SK-N-SH treated with all-trans-retinoic acid at 6 μM for 48 hours (cell line): ENCODE results near the gene PLD5.

Experiments
- ATAC-seq: fragments of 200-7000 bp; cut with Tn5 transposase; 3 replicates; pipeline ENCODE4 v1.9.1; 2020; ENCODE audit warnings: mild to moderate bottlenecking, moderate library complexity
- ARNTL ChIP-seq: fragments of 450-650 bp; formaldehyde crosslinking; IDR thresholded peaks from 2 replicates; pipeline ENCODE4 v1.5.0; 2020; ENCODE audit warnings: low read depth, mild to moderate bottlenecking, moderate library complexity, borderline replicate concordance
- CSDC2 ChIP-seq: fragments of 250-450 bp; sonication (Bioruptor Pico); IDR thresholded peaks from 2 replicates; pipeline ENCODE4 v1.5.0; 2020; ENCODE audit warnings: mild to moderate bottlenecking, moderate library complexity
- GLIS3 ChIP-seq: fragments of 250-450 bp; sonication (Bioruptor Pico); IDR thresholded peaks from 2 replicates; pipeline ENCODE4 v1.5.0; 2020; ENCODE audit warnings: mild to moderate bottlenecking, moderate library complexity
- ISL1 ChIP-seq: fragments of 250-450 bp; sonication (Bioruptor Pico); IDR thresholded peaks from 2 replicates; pipeline ENCODE4 v2.1.2; 2022; ENCODE audit warnings: mild to moderate bottlenecking, moderate library complexity
- OSR1 ChIP-seq: fragments of 250-450 bp; sonication (Bioruptor Pico); IDR thresholded peaks from 2 replicates; pipeline ENCODE4 v1.8.0; 2022; ENCODE audit warnings: moderate library complexity, mild to moderate bottlenecking, inconsistent platforms
- RARB ChIP-seq: fragments of 250-450 bp; sonication (Bioruptor Pico); IDR thresholded peaks from 2 replicates; pipeline ENCODE4 v1.8.0; 2021; ENCODE audit warnings: mild to moderate bottlenecking, moderate library complexity
- SNAI2 ChIP-seq: fragments of 250-450 bp; sonication (Bioruptor Pico); IDR thresholded peaks from 2 replicates; pipeline ENCODE4 v1.5.0; 2020; ENCODE audit warnings: mild to moderate bottlenecking, moderate library complexity
- TCF4 ChIP-seq: fragments of 250-450 bp; sonication (Bioruptor Pico); IDR thresholded peaks from 2 replicates; pipeline ENCODE4 v1.8.0; 2021; ENCODE audit warnings: mild to moderate bottlenecking, moderate library complexity, borderline replicate concordance
- TOX ChIP-seq: fragments of 250-450 bp; sonication (Bioruptor Pico); IDR thresholded peaks from 2 replicates; pipeline ENCODE4 v1.8.0; 2021; ENCODE audit warnings: mild to moderate bottlenecking, moderate library complexity, borderline replicate concordance
- ZC3H10 ChIP-seq: fragments of 250-450 bp; sonication (Bioruptor Pico); IDR thresholded peaks from 2 replicates; pipeline ENCODE4 v1.5.1; 2021; ENCODE audit warnings: mild to moderate bottlenecking, moderate library complexity
- ZFP3 ChIP-seq: fragments of 250-450 bp; sonication (Bioruptor Pico); IDR thresholded peaks from 2 replicates; pipeline ENCODE4 v1.5.0; 2020; ENCODE audit warnings: mild to moderate bottlenecking, moderate library complexity
- ZFP30 ChIP-seq: fragments of 450-650 bp; formaldehyde crosslinking; IDR thresholded peaks from 2 replicates; pipeline ENCODE4 v1.5.0; 2022; ENCODE audit warnings: mild to moderate bottlenecking, moderate library complexity
- ZNF565 ChIP-seq: fragments of 450-650 bp; formaldehyde crosslinking; conservative IDR thresholded peaks from 2 replicates; pipeline ENCODE4 v1.5.0; 2020; ENCODE audit warnings: low read depth, mild to moderate bottlenecking, moderate library complexity
- ZNF70 ChIP-seq: fragments of 450-650 bp; formaldehyde crosslinking; IDR thresholded peaks from 2 replicates; pipeline ENCODE4 v1.5.0; 2020; ENCODE audit warnings: mild to moderate bottlenecking, moderate library complexity
- ZNF8 ChIP-seq: fragments of 450-650 bp; formaldehyde crosslinking; IDR thresholded peaks from 2 replicates; pipeline ENCODE4 v1.5.0; 2020; ENCODE audit warnings: mild to moderate bottlenecking, moderate library complexity
- TF ChIP-seq, protein P1 (sequence below): fragments of 250-450 bp; sonication (Bioruptor Pico); IDR thresholded peaks from 2 replicates; pipeline ENCODE4 v1.8.0; 2021; ENCODE audit warnings: low read depth, mild to moderate bottlenecking, moderate library complexity, borderline replicate concordance
- TF ChIP-seq, protein P2 (sequence below): fragments of 250-450 bp; sonication (Bioruptor Pico); IDR thresholded peaks from 2 replicates; pipeline ENCODE4 v1.5.1; 2021; ENCODE audit warnings: mild to moderate bottlenecking, moderate library complexity
- TF ChIP-seq, protein P3 (sequence below): fragments of 250-450 bp; sonication (Bioruptor Pico); IDR thresholded peaks from 2 replicates; pipeline ENCODE4 v1.8.0; 2020; ENCODE audit warnings: mild to moderate bottlenecking, moderate library complexity, borderline replicate concordance
- TF ChIP-seq, protein P4 (sequence below): fragments of 250-450 bp; sonication (Bioruptor Pico); IDR thresholded peaks from 2 replicates; pipeline ENCODE4 v1.5.0; 2020; ENCODE audit warnings: mild to moderate bottlenecking, moderate library complexity
- TF ChIP-seq, protein P5 (sequence below): fragments of 250-450 bp; sonication (Bioruptor Pico); IDR thresholded peaks from 2 replicates; pipeline ENCODE4 v1.5.1; 2020; ENCODE audit warnings: low read depth, mild to moderate bottlenecking, moderate library complexity

Gene PLD5

DNA sequence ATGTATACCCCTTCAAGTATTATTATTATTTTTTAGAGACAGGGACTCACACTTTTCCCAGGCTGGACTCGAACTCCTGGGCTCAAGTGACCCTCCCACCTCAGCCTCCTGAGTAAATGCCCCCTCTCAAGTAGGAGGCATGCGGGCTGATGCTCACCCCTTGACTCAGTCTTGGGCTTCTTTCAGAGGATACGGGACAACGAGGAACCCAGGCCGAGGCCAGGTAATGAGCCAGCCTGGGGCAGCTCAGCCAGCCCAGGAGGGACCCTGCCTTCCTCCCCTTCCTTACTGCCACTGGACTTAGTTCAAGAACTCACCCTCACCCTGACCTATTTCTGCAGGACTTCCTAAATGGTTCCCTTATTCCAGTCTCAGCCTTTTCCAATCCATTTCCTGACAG is 327.6 kb downstream of the PLD5 start:
- TF ChIP-seq ISL1 (CRISPR knock-in tag) (no peak), OSR1 (CRISPR knock-in tag) (no peak), ZNF565 (CRISPR knock-in tag) (no peak), ZNF70 (CRISPR knock-in tag) (no peak), GLIS3 (CRISPR knock-in tag) (no peak), TOX (CRISPR knock-in tag) (no peak), ZNF8 (CRISPR knock-in tag) (no peak), ZFP30 (CRISPR knock-in tag) (no peak)
- TF ChIP-seq, protein P1, sequence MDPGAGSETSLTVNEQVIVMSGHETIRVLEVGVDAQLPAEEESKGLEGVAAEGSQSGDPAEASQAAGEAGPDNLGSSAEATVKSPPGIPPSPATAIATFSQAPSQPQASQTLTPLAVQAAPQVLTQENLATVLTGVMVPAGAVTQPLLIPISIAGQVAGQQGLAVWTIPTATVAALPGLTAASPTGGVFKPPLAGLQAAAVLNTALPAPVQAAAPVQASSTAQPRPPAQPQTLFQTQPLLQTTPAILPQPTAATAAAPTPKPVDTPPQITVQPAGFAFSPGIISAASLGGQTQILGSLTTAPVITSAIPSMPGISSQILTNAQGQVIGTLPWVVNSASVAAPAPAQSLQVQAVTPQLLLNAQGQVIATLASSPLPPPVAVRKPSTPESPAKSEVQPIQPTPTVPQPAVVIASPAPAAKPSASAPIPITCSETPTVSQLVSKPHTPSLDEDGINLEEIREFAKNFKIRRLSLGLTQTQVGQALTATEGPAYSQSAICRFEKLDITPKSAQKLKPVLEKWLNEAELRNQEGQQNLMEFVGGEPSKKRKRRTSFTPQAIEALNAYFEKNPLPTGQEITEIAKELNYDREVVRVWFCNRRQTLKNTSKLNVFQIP, result no peak
- TF ChIP-seq, all 23 proteins: peak for 0
- no peak for ATAC-seq

DNA sequence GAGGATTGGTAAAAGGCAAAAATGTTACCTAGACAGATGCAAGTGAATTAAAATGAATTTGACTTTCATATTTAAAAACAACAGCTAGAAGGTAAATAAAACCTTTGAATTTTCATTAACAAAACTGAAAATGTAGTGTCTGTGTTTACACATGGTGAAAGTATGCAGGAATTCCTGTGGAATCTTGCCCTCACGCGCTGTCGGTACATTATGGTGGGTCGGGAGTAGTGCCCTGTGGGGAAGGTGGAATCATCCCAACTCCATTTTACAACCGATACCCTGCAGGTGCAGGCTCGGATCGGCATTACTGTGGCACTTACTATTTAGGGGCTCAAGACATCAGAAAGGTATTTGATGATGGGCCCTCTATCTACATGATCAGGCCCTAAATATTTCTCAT is 328.4 kb downstream of the PLD5 start:
- ATAC-seq, result no peak
- no peak for TF ChIP-seq ZC3H10 (CRISPR knock-in tag)
- no peak for TF ChIP-seq TOX (CRISPR knock-in tag)
- no peak for TF ChIP-seq CSDC2 (CRISPR knock-in tag)

DNA sequence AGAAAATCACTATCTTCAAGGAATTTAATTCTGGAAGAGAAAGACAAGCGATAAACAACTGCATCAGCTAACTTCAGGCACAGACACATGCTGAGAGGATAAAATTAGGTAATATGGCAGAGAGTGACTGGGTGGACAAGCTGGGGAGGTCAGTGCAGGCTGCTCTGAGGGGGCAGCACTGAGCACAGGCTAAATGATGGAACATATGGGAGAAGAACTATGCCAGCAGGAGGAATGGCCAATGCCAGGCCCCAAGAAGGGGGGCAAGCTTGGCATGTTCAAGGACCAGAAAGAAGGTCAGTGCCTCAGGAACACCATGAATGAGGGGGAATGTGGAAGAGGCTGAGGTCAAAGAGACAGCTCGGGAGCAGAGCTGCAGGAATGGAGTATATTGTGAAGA is 334.9 kb downstream of the PLD5 start:
- no peak for ATAC-seq
- TF ChIP-seq GLIS3 (CRISPR knock-in tag) (no peak), ZFP30 (CRISPR knock-in tag) (no peak), TCF4 (CRISPR knock-in tag) (no peak), TOX (CRISPR knock-in tag) (no peak), SNAI2 (no peak)

DNA sequence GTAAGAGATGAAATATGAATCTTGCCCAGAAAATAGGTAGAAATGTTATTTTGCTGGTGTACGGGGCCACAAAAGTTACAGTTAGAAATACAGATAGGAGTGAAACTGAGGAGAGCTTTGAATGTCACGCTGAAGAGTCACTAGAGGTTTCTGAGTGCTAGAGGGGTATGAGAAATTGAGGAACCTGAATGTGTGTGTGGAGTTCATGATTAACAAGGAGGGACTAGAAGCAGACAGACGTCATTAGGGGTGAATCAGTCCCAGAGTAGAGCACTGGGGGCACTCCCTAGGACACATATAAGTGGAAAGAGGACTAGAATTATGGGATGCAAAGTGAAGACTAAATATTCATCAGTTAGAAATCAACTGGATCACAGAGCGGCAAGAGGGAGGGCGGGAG is 336.7 kb downstream of the PLD5 start:
- TF ChIP-seq, protein P1, result no peak
- TF ChIP-seq, protein P2, sequence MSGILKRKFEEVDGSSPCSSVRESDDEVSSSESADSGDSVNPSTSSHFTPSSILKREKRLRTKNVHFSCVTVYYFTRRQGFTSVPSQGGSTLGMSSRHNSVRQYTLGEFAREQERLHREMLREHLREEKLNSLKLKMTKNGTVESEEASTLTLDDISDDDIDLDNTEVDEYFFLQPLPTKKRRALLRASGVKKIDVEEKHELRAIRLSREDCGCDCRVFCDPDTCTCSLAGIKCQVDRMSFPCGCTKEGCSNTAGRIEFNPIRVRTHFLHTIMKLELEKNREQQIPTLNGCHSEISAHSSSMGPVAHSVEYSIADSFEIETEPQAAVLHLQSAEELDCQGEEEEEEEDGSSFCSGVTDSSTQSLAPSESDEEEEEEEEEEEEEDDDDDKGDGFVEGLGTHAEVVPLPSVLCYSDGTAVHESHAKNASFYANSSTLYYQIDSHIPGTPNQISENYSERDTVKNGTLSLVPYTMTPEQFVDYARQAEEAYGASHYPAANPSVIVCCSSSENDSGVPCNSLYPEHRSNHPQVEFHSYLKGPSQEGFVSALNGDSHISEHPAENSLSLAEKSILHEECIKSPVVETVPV (CRISPR knock-in tag), result no peak
- TF ChIP-seq ZFP3 (CRISPR knock-in tag) (no peak), ARNTL (CRISPR knock-in tag) (no peak), ZNF565 (CRISPR knock-in tag) (no peak), ZNF70 (CRISPR knock-in tag) (no peak), SNAI2 (no peak), ZC3H10 (CRISPR knock-in tag) (no peak), ZNF8 (CRISPR knock-in tag) (no peak), RARB (no peak), TCF4 (CRISPR knock-in tag) (no peak)
- TF ChIP-seq, protein P3, sequence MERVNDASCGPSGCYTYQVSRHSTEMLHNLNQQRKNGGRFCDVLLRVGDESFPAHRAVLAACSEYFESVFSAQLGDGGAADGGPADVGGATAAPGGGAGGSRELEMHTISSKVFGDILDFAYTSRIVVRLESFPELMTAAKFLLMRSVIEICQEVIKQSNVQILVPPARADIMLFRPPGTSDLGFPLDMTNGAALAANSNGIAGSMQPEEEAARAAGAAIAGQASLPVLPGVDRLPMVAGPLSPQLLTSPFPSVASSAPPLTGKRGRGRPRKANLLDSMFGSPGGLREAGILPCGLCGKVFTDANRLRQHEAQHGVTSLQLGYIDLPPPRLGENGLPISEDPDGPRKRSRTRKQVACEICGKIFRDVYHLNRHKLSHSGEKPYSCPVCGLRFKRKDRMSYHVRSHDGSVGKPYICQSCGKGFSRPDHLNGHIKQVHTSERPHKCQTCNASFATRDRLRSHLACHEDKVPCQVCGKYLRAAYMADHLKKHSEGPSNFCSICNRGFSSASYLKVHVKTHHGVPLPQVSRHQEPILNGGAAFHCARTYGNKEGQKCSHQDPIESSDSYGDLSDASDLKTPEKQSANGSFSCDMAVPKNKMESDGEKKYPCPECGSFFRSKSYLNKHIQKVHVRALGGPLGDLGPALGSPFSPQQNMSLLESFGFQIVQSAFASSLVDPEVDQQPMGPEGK (CRISPR knock-in tag), result no peak
- TF ChIP-seq, protein P4, sequence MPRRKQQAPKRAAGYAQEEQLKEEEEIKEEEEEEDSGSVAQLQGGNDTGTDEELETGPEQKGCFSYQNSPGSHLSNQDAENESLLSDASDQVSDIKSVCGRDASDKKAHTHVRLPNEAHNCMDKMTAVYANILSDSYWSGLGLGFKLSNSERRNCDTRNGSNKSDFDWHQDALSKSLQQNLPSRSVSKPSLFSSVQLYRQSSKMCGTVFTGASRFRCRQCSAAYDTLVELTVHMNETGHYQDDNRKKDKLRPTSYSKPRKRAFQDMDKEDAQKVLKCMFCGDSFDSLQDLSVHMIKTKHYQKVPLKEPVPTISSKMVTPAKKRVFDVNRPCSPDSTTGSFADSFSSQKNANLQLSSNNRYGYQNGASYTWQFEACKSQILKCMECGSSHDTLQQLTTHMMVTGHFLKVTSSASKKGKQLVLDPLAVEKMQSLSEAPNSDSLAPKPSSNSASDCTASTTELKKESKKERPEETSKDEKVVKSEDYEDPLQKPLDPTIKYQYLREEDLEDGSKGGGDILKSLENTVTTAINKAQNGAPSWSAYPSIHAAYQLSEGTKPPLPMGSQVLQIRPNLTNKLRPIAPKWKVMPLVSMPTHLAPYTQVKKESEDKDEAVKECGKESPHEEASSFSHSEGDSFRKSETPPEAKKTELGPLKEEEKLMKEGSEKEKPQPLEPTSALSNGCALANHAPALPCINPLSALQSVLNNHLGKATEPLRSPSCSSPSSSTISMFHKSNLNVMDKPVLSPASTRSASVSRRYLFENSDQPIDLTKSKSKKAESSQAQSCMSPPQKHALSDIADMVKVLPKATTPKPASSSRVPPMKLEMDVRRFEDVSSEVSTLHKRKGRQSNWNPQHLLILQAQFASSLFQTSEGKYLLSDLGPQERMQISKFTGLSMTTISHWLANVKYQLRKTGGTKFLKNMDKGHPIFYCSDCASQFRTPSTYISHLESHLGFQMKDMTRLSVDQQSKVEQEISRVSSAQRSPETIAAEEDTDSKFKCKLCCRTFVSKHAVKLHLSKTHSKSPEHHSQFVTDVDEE (CRISPR knock-in tag), result no peak
- TF ChIP-seq, protein P5, sequence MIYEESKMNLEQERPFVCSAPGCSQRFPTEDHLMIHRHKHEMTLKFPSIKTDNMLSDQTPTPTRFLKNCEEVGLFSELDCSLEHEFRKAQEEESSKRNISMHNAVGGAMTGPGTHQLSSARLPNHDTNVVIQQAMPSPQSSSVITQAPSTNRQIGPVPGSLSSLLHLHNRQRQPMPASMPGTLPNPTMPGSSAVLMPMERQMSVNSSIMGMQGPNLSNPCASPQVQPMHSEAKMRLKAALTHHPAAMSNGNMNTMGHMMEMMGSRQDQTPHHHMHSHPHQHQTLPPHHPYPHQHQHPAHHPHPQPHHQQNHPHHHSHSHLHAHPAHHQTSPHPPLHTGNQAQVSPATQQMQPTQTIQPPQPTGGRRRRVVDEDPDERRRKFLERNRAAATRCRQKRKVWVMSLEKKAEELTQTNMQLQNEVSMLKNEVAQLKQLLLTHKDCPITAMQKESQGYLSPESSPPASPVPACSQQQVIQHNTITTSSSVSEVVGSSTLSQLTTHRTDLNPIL (CRISPR knock-in tag), result no peak
- no peak for ATAC-seq
